Left renal cortex interstitium (tissue), 4 donors: ENCODE results near the gene PSMD7. TPM values are rescaled to one million over a fixed set of nuclear protein-coding genes. Genes with fewer than 3 reads are reported as not detected.
A peak's percentile ranks its signal among the peaks of the same experiment; 100 is the strongest.
"Not testable (repeated sequence)": the region's sequence is repeated elsewhere in the genome, so short reads cannot be mapped to it uniquely, and the experiment has no call there.

Experiments
- DNase-seq, 4 donors: peaks; one replicate each; pipeline ENCODE4 v3.0.0-alpha.2; 2013; ENCODE audit warnings: low read depth in 4 of 4, low spot score in 2 of 4, missing footprints in 1 of 4
- polyA plus RNA-seq, 4 donors: library from polyadenylated mRNA; unstranded; fragments of 120-200 nt; gene quantifications; one replicate each; pipeline ENCODE4 v1.2.1, GENCODE V29; 2013; ENCODE audit not compliant: insufficient read length in 4 of 4

Gene PSMD7
- polyA plus RNA-seq, 4 donors, result 90.8 to 108 (median 100) TPM

- DNase-seq, result no peak
These were observed 4.9 kb upstream of the PSMD7 start for GRCh38 chr16:74291577-74292208.

DNA sequence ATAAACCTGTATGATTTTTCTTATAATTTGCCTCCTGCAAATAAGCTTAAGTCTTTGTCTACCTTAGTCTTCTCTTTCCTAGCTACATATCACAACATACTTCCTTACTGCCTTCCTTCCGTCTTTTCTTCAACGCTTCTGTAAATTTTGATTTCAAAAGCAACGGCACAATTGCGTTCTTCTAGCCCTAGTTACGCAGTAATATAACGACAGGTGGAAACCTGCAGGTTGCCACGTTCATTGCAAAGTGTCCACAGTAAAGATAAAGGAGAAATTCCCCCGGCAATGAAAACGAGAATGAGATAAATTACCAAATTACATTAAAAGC is 546 bp upstream of the PSMD7 start:
- peak in 1 of 4 donors; percentile 18 for DNase-seq

GRCh38 chr16:74297145-74297665 is 591 bp downstream of the PSMD7 start:
- DNase-seq, result no peak

GRCh38 chr16:74298104-74298503 is 1.5 kb downstream of the PSMD7 start:
- no peak for DNase-seq

DNA sequence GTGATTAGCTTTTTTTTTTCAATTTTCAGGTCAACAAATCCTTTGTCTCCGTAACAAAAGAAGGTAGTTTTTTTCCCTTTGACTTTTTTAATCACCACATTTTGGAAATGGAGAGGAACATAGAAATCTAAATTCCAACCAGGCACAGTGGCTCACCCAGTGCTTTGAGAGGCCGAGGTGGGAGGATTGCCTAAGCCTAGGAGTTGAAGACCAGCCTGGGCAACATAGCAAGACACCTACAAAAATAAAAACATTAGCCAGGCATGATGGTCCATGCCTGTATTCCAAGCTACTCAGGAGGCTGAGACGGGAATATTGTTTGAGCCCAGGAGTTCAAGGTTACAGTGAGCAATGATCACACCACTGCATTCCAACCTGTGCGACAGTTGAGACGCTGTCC is 5.7 kb downstream of the PSMD7 start:
- no peak for DNase-seq

DNA sequence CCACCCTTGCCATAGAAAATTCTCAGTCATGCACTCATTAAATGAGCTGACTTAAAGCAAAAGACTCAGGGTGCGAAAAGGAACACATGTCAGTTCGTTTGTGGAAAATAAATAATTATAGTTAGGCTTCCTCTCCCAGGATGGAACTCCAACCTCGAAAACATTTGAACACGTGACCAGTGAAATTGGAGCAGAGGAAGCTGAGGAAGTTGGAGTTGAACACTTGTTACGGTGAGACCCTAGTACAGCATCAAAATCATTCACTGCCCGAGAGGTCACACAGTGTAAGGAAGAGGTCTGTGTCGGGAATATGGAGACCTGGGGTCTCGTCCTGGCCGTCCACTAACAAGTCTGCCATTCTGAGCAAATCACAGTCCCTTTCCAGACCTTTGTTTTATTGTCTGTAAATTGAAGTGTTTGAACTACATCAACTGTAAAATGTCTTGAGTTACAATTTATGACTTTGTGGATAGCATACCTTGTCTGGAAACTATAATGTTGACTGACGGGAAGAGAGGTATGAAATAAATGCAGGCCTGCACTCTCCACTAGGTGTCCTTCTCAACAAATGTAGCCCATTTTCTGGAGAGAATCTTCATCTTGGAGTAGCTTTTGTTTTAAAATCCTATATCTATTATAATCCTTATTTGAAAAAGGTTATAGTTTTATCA is 7.7 kb downstream of the PSMD7 start:
- no peak for DNase-seq

DNA sequence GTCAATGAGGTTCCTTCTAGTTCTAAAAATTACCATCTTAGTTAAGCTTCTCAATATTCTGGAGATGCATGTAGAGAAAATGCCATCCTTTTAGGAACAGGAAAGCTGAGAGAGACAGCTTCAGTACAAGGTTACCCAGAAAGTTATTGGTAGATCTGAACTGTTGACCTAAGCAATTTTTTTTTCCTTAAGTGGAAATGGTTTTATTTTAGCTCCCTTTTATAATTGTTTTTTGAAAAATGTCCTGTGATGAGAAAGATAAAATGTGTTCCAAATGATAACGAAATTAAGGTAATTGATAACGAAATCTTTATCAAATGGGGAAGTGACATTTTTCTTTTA is 8.2 kb downstream of the PSMD7 start:
- no peak for DNase-seq

GRCh38 chr16:74305281-74305680 is 8.7 kb downstream of the PSMD7 start:
- DNase-seq, result no peak

GRCh38 chr16:74305978-74306784 is 9.6 kb downstream of the PSMD7 start:
- no peak for DNase-seq

GRCh38 chr16:74307383-74307782 is 10.8 kb downstream of the PSMD7 start:
- no peak for DNase-seq

- DNase-seq, result peak in 2 of 4 donors; percentile 21 to 31
These were observed 13.5 kb downstream of the PSMD7 start for GRCh38 chr16:74309789-74310781.

DNA sequence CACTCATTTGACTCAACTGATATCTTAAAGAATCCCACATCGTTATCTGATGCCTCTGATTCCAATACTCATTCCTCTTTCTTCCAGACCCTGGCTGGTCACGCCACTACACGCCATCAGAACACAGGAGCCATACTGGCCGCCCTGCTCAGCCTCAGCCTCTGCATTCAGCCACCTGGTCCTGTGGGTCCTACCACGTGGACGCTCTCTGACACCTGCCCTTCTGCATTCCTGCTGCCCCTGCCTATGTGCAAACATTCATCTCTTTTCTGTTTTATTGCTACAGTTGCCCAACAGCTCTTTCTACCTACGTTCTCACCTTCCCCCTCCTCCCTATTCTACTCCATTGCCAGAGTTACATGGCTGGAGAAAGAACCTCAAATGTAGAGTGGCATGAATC is 18.4 kb downstream of the PSMD7 start:
- DNase-seq, result no peak

- DNase-seq, result no peak
These were observed 24.1 kb downstream of the PSMD7 start for GRCh38 chr16:74320707-74321106.

- no peak for DNase-seq
These were observed 24.7 kb downstream of the PSMD7 start for GRCh38 chr16:74321356-74321755.

DNA sequence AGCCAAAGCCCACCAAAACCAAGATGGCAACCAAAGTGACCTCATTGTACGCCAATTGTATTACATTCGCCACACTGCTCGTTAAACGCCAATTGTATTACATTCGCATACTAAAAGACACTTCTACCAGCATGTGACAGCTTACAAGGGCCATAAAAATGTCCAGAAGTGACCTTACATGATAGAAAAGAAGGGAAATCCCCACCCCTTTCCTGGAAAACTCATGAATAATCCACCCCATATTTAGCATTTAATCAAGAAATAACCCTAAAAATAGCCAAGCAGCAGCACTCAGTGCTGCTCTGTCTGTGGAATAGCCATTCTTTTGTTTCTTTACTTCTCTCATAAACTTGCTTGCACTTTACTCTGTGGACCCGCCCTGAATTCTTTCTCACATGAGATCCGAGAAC is 25.7 kb downstream of the PSMD7 start:
- no peak for DNase-seq

DNA sequence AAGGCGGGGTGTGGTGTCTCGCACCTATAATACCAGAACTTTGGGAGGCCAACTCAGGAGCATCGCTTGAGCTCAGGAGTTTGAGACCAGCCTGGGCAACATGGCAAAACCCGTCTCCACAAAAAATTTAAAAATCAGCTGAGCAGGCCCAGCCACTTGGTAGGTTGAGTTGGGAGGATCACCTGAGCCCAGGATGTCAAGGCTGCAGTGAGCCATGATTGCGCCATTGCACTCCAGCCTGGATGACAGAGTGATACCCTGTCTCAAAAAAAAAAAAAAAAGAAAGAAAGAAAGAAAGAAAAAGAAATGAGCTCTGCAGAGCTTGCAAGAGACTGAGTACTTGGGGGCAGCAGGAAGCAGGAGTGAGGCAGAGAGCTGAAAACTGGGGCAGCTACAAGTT is 28.2 kb downstream of the PSMD7 start:
- not testable (repeated sequence) for DNase-seq

GRCh38 chr16:74325641-74326040 is 29.0 kb downstream of the PSMD7 start:
- no peak for DNase-seq

- not testable (repeated sequence) for DNase-seq
These were observed 31.7 kb downstream of the PSMD7 start for GRCh38 chr16:74328346-74328745.

GRCh38 chr16:74332469-74332868 is 35.9 kb downstream of the PSMD7 start:
- not testable (repeated sequence) for DNase-seq

DNA sequence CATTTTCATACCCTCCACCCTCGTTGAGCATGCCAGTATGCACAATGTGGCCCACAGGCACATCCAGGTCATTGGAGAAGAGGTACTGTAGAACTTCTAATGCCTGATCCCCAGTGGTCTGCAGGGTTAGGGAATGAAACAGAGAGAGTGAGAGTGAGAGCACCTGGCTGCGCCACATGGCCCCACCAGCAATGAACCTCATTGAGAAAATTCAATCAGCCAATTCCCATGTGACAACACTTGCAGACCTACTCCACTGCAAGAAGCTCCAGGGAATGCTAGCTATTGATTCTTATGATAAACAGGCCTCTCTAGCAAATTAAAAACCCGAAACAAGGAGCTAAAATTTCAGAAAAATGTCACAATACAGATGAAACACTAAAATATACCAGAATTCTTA is 40.9 kb downstream of the PSMD7 start:
- DNase-seq, result not testable (repeated sequence)
